HG03460 (cell line): Measurements from ENCODE around the gene PRDM8.
"Not testable (repeated sequence)": the region's sequence is repeated elsewhere in the genome, so short reads cannot be mapped to it uniquely, and the experiment has no call there.

Source experiments
- ATAC-seq: cut with Tn5 transposase; IDR thresholded peaks from one replicate; pipeline ENCODE4 v1.9.1; 2021; ENCODE audit not compliant: unreplicated experiment

PRDM8 gene

GRCh38 chr4:80225595-80225994, 28.3 kb downstream of the PRDM8 start:
- no peak for ATAC-seq

- no peak for ATAC-seq
Measured at GRCh38 chr4:80226094-80226493, 28.8 kb downstream of the PRDM8 start.

- ATAC-seq = no peak
Measured at GRCh38 chr4:80228460-80228859, 31.2 kb downstream of the PRDM8 start.

GRCh38 chr4:80229128-80229527, 31.8 kb downstream of the PRDM8 start:
- ATAC-seq = peak; percentile 29

GRCh38 chr4:80229590-80229989, 32.3 kb downstream of the PRDM8 start:
- ATAC-seq = peak; percentile 97

GRCh38 chr4:80231180-80231579, 33.9 kb downstream of the PRDM8 start:
- ATAC-seq = no peak

- no peak for ATAC-seq
Measured at GRCh38 chr4:80232707-80233370, 35.5 kb downstream of the PRDM8 start.

GRCh38 chr4:80233390-80233789, 36.1 kb downstream of the PRDM8 start:
- no peak for ATAC-seq

- ATAC-seq = no peak
Measured at GRCh38 chr4:80235451-80235850, 38.1 kb downstream of the PRDM8 start.

- no peak for ATAC-seq
Measured at GRCh38 chr4:80237992-80238391, 40.7 kb downstream of the PRDM8 start.

GRCh38 chr4:80239480-80240150, 42.3 kb downstream of the PRDM8 start:
- ATAC-seq = no peak

- ATAC-seq = no peak
Measured at GRCh38 chr4:80240976-80241375, 43.7 kb downstream of the PRDM8 start.

GRCh38 chr4:80243274-80244018, 46.1 kb downstream of the PRDM8 start:
- no peak for ATAC-seq

GRCh38 chr4:80247484-80247883, 50.2 kb downstream of the PRDM8 start:
- not testable (repeated sequence) for ATAC-seq

- ATAC-seq = no peak
Measured at GRCh38 chr4:80249144-80249543, 51.8 kb downstream of the PRDM8 start.

GRCh38 chr4:80252427-80252826, 55.1 kb downstream of the PRDM8 start:
- ATAC-seq = no peak

GRCh38 chr4:80252953-80253352, 55.6 kb downstream of the PRDM8 start:
- no peak for ATAC-seq

- no peak for ATAC-seq
Measured at GRCh38 chr4:80253510-80253909, 56.2 kb downstream of the PRDM8 start.
